Gastroesophageal sphincter (tissue), 3 donors: ENCODE results near the gene SVOPL.

Experiments used
- POLR2A ChIP-seq, 2 donors: fragments of 450-650 bp; IDR thresholded peaks; one replicate each; pipeline ENCODE4 v1.6.1; 2017; ENCODE audit warnings: antibody characterized with exemption in 2 of 2, mild to moderate bottlenecking in 2 of 2, moderate library complexity in 1 of 2
- TF ChIP-seq, protein P1 (sequence below), 4 experiments: fragments of 200-600 bp in 2 of 4; fragments of 450-650 bp in 2 of 4; sonication (generic) in 1 of 4; IDR thresholded peaks; one replicate each; pipeline ENCODE4 v1.5.1; 2017 to 2019; ENCODE audit warnings: antibody characterized with exemption in 4 of 4, mild to moderate bottlenecking in 2 of 4, moderate library complexity in 2 of 4

DNA sequence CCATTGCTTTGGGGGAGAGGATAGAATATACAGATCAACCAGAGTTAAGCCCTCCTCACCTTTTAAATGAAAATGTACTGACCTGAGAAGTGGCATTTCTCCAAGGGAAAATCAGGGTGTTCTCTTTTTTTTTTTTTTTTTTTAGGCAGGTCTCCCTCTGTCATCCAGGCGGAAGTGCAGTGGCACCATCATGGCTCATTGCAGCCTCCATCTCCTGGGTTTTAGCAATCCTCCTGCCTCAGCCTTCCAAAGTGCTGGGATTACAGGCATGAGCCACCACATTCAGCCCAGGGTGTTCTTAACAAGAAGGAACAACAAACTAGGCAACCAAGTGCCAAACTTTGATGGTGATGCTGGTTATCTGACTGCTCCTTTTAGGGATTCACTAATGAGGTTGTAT lies 111.0 kb downstream of the SVOPL start:
- TF ChIP-seq, protein P1, sequence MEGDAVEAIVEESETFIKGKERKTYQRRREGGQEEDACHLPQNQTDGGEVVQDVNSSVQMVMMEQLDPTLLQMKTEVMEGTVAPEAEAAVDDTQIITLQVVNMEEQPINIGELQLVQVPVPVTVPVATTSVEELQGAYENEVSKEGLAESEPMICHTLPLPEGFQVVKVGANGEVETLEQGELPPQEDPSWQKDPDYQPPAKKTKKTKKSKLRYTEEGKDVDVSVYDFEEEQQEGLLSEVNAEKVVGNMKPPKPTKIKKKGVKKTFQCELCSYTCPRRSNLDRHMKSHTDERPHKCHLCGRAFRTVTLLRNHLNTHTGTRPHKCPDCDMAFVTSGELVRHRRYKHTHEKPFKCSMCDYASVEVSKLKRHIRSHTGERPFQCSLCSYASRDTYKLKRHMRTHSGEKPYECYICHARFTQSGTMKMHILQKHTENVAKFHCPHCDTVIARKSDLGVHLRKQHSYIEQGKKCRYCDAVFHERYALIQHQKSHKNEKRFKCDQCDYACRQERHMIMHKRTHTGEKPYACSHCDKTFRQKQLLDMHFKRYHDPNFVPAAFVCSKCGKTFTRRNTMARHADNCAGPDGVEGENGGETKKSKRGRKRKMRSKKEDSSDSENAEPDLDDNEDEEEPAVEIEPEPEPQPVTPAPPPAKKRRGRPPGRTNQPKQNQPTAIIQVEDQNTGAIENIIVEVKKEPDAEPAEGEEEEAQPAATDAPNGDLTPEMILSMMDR (IDR thresholded peaks at IDR 0.05) = no peak
- no peak for TF ChIP-seq POLR2A (IDR thresholded peaks at IDR 0.05)
